Hepatocyte (in vitro differentiated cells): ENCODE results near the gene TTLL10. TPM values are rescaled to one million over a fixed set of nuclear protein-coding genes. Genes with fewer than 3 reads are reported as not detected.

Experiments used
- DNase-seq: peaks from one replicate; pipeline ENCODE4 v3.0.0-alpha.2; 2016; ENCODE audit warnings: low spot score
- H2AFZ ChIP-seq: fragments of 200-600 bp; sonication (generic); 2 replicates; pipeline ENCODE4 v1.6.0; 2016; ENCODE audit warnings: antibody characterized with exemption, mild to moderate bottlenecking
- H3K27ac ChIP-seq: fragments of 200-600 bp; sonication (generic); 2 replicates; pipeline ENCODE4 v1.5.1; 2016; ENCODE audit warnings: mild to moderate bottlenecking
- H3K27me3 ChIP-seq: fragments of 200-600 bp; sonication (generic); 2 replicates; pipeline ENCODE4 v1.6.1; 2016
- H3K36me3 ChIP-seq: fragments of 200-600 bp; sonication (generic); replicated peaks from 2 replicates; pipeline ENCODE4 v1.5.1; 2016; ENCODE audit warnings: low read depth; ENCODE audit not compliant: insufficient read depth
- H3K4me1 ChIP-seq: fragments of 200-600 bp; sonication (generic); 2 replicates; pipeline ENCODE4 v1.5.1; 2016; ENCODE audit warnings: mild to moderate bottlenecking, moderate library complexity; ENCODE audit not compliant: insufficient read depth
- H3K4me2 ChIP-seq: fragments of 200-600 bp; sonication (generic); 2 replicates; pipeline ENCODE4 v1.6.0; 2016
- H3K4me3 ChIP-seq: fragments of 200-600 bp; sonication (generic); 2 replicates; pipeline ENCODE4 v1.5.1; 2016; ENCODE audit warnings: mild to moderate bottlenecking
- H3K79me2 ChIP-seq: fragments of 200-600 bp; sonication (generic); 2 replicates; pipeline ENCODE4 v1.6.0; 2017; ENCODE audit warnings: mild to moderate bottlenecking
- H3K9me2 ChIP-seq: fragments of 200-600 bp; sonication (generic); replicated peaks from 2 replicates; pipeline ENCODE4 v1.6.0; 2017; ENCODE audit warnings: mild to moderate bottlenecking; ENCODE audit not compliant: insufficient read depth
- H3K9me3 ChIP-seq: fragments of 200-600 bp; sonication (generic); 2 replicates; pipeline ENCODE4 v1.5.1; 2016; ENCODE audit warnings: low read depth, mild to moderate bottlenecking
- H4K20me1 ChIP-seq: fragments of 200-600 bp; sonication (generic); 2 replicates; pipeline ENCODE4 v1.6.0; 2016; ENCODE audit warnings: mild to moderate bottlenecking; ENCODE audit not compliant: insufficient read depth, poor library complexity, severe bottlenecking
- CTCF ChIP-seq: fragments of 200-600 bp; sonication (generic); IDR thresholded peaks from 2 replicates; pipeline ENCODE4 v1.5.1; 2016; ENCODE audit warnings: antibody characterized with exemption, mild to moderate bottlenecking; ENCODE audit not compliant: poor library complexity
- EZH2 ChIP-seq: fragments of 200-600 bp; sonication (generic); IDR thresholded peaks from 2 replicates; pipeline ENCODE4 v1.6.1; 2016; ENCODE audit warnings: antibody characterized with exemption, mild to moderate bottlenecking, borderline replicate concordance
- EZH2phosphoT487 ChIP-seq: fragments of 200-600 bp; sonication (generic); IDR thresholded peaks from one replicate; pipeline ENCODE4 v1.6.1; 2018; ENCODE audit warnings: antibody characterized with exemption, mild to moderate bottlenecking, low read depth, moderate library complexity; ENCODE audit not compliant: unreplicated experiment, severe bottlenecking
- WGBS: methylation state at CpG from one replicate; pipeline ENCODE4 v1.1.6; 2016; ENCODE audit warnings: low lambda C conversion rate; ENCODE audit errors: missing lambda C conversion rate; 5-methylcytosine and 5-hydroxymethylcytosine counted together
- polyA plus RNA-seq: library from polyadenylated mRNA; unstranded; fragments of >200 nt; fragmentation: Nextera tagmentation; extraction: Ambion mirVana; gene quantifications from 2 replicates; pipeline ENCODE4 v1.2.1, GENCODE V29; 2016
- total RNA-seq: library from RNA; depleted of rRNA; stranded (reverse); fragments of >200 nt; gene quantifications from 2 replicates; pipeline ENCODE4 v1.2.3, GENCODE V29; 2014

The TTLL10 gene
- total and polyA plus RNA-seq, 2 experiments from 2014 or later: 0.69 TPM; not detected in 1

GRCh38 chr1:1177452-1178206 is 3.9 kb downstream of the TTLL10 start:
- Histone ChIP-seq H3K9me2 (no peaks in the 10 kb centered on the region), H4K20me1 (no peaks in the 10 kb centered on the region), H3K79me2 (no peaks in the 10 kb centered on the region), H3K36me3 (no peaks in the 10 kb centered on the region), H3K27ac (no peak overlapping the region), H3K9me3 (no peaks in the 10 kb centered on the region), H2AFZ (no peak overlapping the region), H3K4me1 (no peaks in the 10 kb centered on the region), H3K4me2 (no peak overlapping the region), H3K27me3 (no peaks in the 10 kb centered on the region), H3K4me3 (no peak overlapping the region)
- WGBS: 93% methylated on average over 21 of the region's 21 CpGs
- no peak for DNase-seq
- TF ChIP-seq EZH2phosphoT487: no peak
- no peak for TF ChIP-seq CTCF
- TF ChIP-seq EZH2: no peak

DNA sequence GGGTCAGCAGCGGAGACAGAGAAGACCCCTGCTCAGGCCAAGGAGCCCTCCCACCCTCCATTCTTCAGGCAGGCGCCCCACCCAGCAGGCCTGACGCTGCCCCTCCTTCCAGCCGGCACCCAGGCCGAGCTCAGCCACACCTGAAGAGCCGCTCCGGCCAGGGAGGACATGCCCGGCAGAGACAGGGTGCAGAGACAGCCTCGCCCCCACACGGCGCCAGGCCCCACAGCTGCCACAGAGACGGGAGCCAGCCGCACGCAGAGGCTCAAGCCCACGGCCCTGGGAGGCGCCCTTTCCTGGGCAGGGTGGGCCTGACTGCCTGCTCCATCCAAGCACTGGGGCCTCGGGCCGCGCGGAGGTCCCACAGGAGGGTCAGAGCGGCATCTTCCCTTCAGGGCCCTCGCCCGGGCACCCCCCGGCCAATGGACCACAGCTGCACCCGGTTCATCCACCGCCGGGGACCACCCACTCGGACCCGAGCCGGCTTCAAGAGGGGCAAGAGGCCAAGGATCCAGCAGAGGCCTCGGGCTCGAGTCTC is 5.2 kb downstream of the TTLL10 start:
- TF ChIP-seq CTCF: no peak
- no peak for TF ChIP-seq EZH2
- H3K9me3 ChIP-seq: no peaks in the 10 kb centered on the region
- 93% methylated on average over 32 of the region's 32 CpGs for WGBS

GRCh38 chr1:1179346-1179982 is 5.8 kb downstream of the TTLL10 start:
- no peaks in the 10 kb centered on the region for H3K36me3 ChIP-seq
- H3K27ac ChIP-seq: no peak overlapping the region
- no peaks in the 10 kb centered on the region for H3K9me2 ChIP-seq
- no peaks in the 10 kb centered on the region for H3K79me2 ChIP-seq
- no peaks in the 10 kb centered on the region for H3K4me1 ChIP-seq
- WGBS: 97% methylated on average over 14 of the region's 25 CpGs
- no peaks in the 10 kb centered on the region for H4K20me1 ChIP-seq
- no peaks in the 10 kb centered on the region for H3K27me3 ChIP-seq
- no peak overlapping the region for H3K4me3 ChIP-seq
- no peaks in the 10 kb centered on the region for H3K9me3 ChIP-seq
- H3K4me2 ChIP-seq: no peak overlapping the region
- DNase-seq: no peak
- no peak overlapping the region for H2AFZ ChIP-seq
- no peak for TF ChIP-seq CTCF
- TF ChIP-seq EZH2: no peak
- TF ChIP-seq EZH2phosphoT487: no peak

More for the DNA sequence above, 5.2 kb downstream of the TTLL10 start:
- H2AFZ ChIP-seq: no peak overlapping the region
- no peak for DNase-seq
- no peaks in the 10 kb centered on the region for H3K27me3 ChIP-seq
- no peak overlapping the region for H3K4me3 ChIP-seq
- H3K36me3 ChIP-seq: no peaks in the 10 kb centered on the region
- H3K4me2 ChIP-seq: no peak overlapping the region
- H3K27ac ChIP-seq: no peak overlapping the region
- no peaks in the 10 kb centered on the region for H4K20me1 ChIP-seq
- no peaks in the 10 kb centered on the region for H3K9me2 ChIP-seq
- H3K4me1 ChIP-seq: no peaks in the 10 kb centered on the region
- no peaks in the 10 kb centered on the region for H3K79me2 ChIP-seq
